SK-N-SH treated with all-trans-retinoic acid at 6 μM for 48 hours (cell line): ENCODE data around the gene CHCHD1.

Source experiments
- ATAC-seq: fragments of 200-7000 bp; cut with Tn5 transposase; 3 replicates; pipeline ENCODE4 v1.9.1; 2020; ENCODE audit warnings: mild to moderate bottlenecking, moderate library complexity
- CREB5 ChIP-seq: fragments of 250-450 bp; sonication (Bioruptor Pico); IDR thresholded peaks from 2 replicates; pipeline ENCODE4 v1.5.1; 2020; ENCODE audit warnings: low read depth, mild to moderate bottlenecking, moderate library complexity
- CSDC2 ChIP-seq: fragments of 250-450 bp; sonication (Bioruptor Pico); IDR thresholded peaks from 2 replicates; pipeline ENCODE4 v1.5.0; 2020; ENCODE audit warnings: mild to moderate bottlenecking, moderate library complexity
- CSRNP3 ChIP-seq: fragments of 250-450 bp; sonication (Bioruptor Pico); IDR thresholded peaks from 2 replicates; pipeline ENCODE4 v1.5.1; 2021; ENCODE audit warnings: mild to moderate bottlenecking, moderate library complexity
- ESRRG ChIP-seq: fragments of 250-450 bp; sonication (Bioruptor Pico); IDR thresholded peaks from 2 replicates; pipeline ENCODE4 v1.6.1; 2021; ENCODE audit warnings: mild to moderate bottlenecking
- GLIS3 ChIP-seq: fragments of 250-450 bp; sonication (Bioruptor Pico); IDR thresholded peaks from 2 replicates; pipeline ENCODE4 v1.5.0; 2020; ENCODE audit warnings: mild to moderate bottlenecking, moderate library complexity
- ISL1 ChIP-seq: fragments of 250-450 bp; sonication (Bioruptor Pico); IDR thresholded peaks from 2 replicates; pipeline ENCODE4 v2.1.2; 2022; ENCODE audit warnings: mild to moderate bottlenecking, moderate library complexity
- PATZ1 ChIP-seq: fragments of 250-450 bp; sonication (Bioruptor Pico); IDR thresholded peaks from 2 replicates; pipeline ENCODE4 v1.8.0; 2020; ENCODE audit warnings: mild to moderate bottlenecking, moderate library complexity, borderline replicate concordance
- POU6F1 ChIP-seq: fragments of 250-450 bp; sonication (Bioruptor Pico); IDR thresholded peaks from 2 replicates; pipeline ENCODE4 v1.8.0; 2021; ENCODE audit warnings: low read depth, mild to moderate bottlenecking, moderate library complexity, borderline replicate concordance
- PPARA ChIP-seq: fragments of 250-450 bp; sonication (Bioruptor Pico); IDR thresholded peaks from 2 replicates; pipeline ENCODE4 v1.5.0; 2020; ENCODE audit warnings: mild to moderate bottlenecking, borderline replicate concordance
- RARB ChIP-seq: fragments of 250-450 bp; sonication (Bioruptor Pico); IDR thresholded peaks from 2 replicates; pipeline ENCODE4 v1.8.0; 2021; ENCODE audit warnings: mild to moderate bottlenecking, moderate library complexity
- SNAI2 ChIP-seq: fragments of 250-450 bp; sonication (Bioruptor Pico); IDR thresholded peaks from 2 replicates; pipeline ENCODE4 v1.5.0; 2020; ENCODE audit warnings: mild to moderate bottlenecking, moderate library complexity
- TCF4 ChIP-seq: fragments of 250-450 bp; sonication (Bioruptor Pico); IDR thresholded peaks from 2 replicates; pipeline ENCODE4 v1.8.0; 2021; ENCODE audit warnings: mild to moderate bottlenecking, moderate library complexity, borderline replicate concordance
- TOX ChIP-seq: fragments of 250-450 bp; sonication (Bioruptor Pico); IDR thresholded peaks from 2 replicates; pipeline ENCODE4 v1.8.0; 2021; ENCODE audit warnings: mild to moderate bottlenecking, moderate library complexity, borderline replicate concordance
- TSHZ2 ChIP-seq: fragments of 250-450 bp; sonication (Bioruptor Pico); IDR thresholded peaks from 2 replicates; pipeline ENCODE4 v1.5.0; 2020; ENCODE audit warnings: mild to moderate bottlenecking, moderate library complexity
- ZC3H10 ChIP-seq: fragments of 250-450 bp; sonication (Bioruptor Pico); IDR thresholded peaks from 2 replicates; pipeline ENCODE4 v1.5.1; 2021; ENCODE audit warnings: mild to moderate bottlenecking, moderate library complexity
- ZFP3 ChIP-seq: fragments of 250-450 bp; sonication (Bioruptor Pico); IDR thresholded peaks from 2 replicates; pipeline ENCODE4 v1.5.0; 2020; ENCODE audit warnings: mild to moderate bottlenecking, moderate library complexity
- ZFP30 ChIP-seq: fragments of 450-650 bp; formaldehyde crosslinking; IDR thresholded peaks from 2 replicates; pipeline ENCODE4 v1.5.0; 2022; ENCODE audit warnings: mild to moderate bottlenecking, moderate library complexity
- ZNF565 ChIP-seq: fragments of 450-650 bp; formaldehyde crosslinking; conservative IDR thresholded peaks from 2 replicates; pipeline ENCODE4 v1.5.0; 2020; ENCODE audit warnings: low read depth, mild to moderate bottlenecking, moderate library complexity
- ZNF8 ChIP-seq: fragments of 450-650 bp; formaldehyde crosslinking; IDR thresholded peaks from 2 replicates; pipeline ENCODE4 v1.5.0; 2020; ENCODE audit warnings: mild to moderate bottlenecking, moderate library complexity

Gene CHCHD1

GRCh38 chr10:73803680-73804286 lies 21.9 kb downstream of the CHCHD1 start:
- no peak for ATAC-seq
- no peak for TF ChIP-seq ZNF565 (CRISPR knock-in tag)
- TF ChIP-seq CREB5 (CRISPR knock-in tag): no peak
- TF ChIP-seq GLIS3 (CRISPR knock-in tag): no peak
- no peak for TF ChIP-seq CSRNP3 (CRISPR knock-in tag)
- TF ChIP-seq TOX (CRISPR knock-in tag): no peak
- TF ChIP-seq ZFP3 (CRISPR knock-in tag): no peak
- TF ChIP-seq TCF4 (CRISPR knock-in tag): no peak
- no peak for TF ChIP-seq ZNF8
- no peak for TF ChIP-seq POU6F1 (CRISPR knock-in tag)
- no peak for TF ChIP-seq PPARA
- no peak for TF ChIP-seq ISL1

- ATAC-seq: no peak
- TF ChIP-seq ZNF8 (no peak), ZFP3 (CRISPR knock-in tag) (no peak), RARB (no peak), CREB5 (CRISPR knock-in tag) (no peak), ZFP30 (no peak), GLIS3 (CRISPR knock-in tag) (no peak), TCF4 (CRISPR knock-in tag) (no peak), TOX (CRISPR knock-in tag) (no peak), CSDC2 (no peak), ZNF565 (CRISPR knock-in tag) (no peak), PATZ1 (CRISPR knock-in tag) (no peak)
- TF ChIP-seq, all 23 proteins: peak for 0
Measured at GRCh38 chr10:73806176-73806950, 24.5 kb downstream of the CHCHD1 start.

GRCh38 chr10:73807471-73807870 lies 25.6 kb downstream of the CHCHD1 start:
- TF ChIP-seq GLIS3 (CRISPR knock-in tag) (no peak), ZNF565 (CRISPR knock-in tag) (no peak), ESRRG (CRISPR knock-in tag) (no peak), TCF4 (CRISPR knock-in tag) (no peak), SNAI2 (CRISPR knock-in tag) (no peak), TSHZ2 (CRISPR knock-in tag) (no peak), ZC3H10 (no peak), TOX (CRISPR knock-in tag) (no peak), ISL1 (no peak)
- no peak for ATAC-seq
